BJ (cell line): ENCODE results near the gene IQGAP1. TPM values are rescaled to one million over a fixed set of nuclear protein-coding genes. Genes with fewer than 3 reads are reported as not detected.

ENCODE experiments used
- CTCF ChIA-PET: fragments of 350-600 bp; formaldehyde crosslinking; extraction: SDS; loops from one replicate; lab custom pipeline; 2021; ENCODE audit warnings: antibody characterized with exemption, inconsistent platforms; lab: Yijun Ruan, JAX
- POLR2A ChIA-PET: fragments of 300-600 bp; sonication (Branson Sonifier 250); formaldehyde crosslinking; extraction: SDS; loops from one replicate; lab custom pipeline; 2021; ENCODE audit warnings: antibody characterized with exemption; lab: Charles Lee
- DNase-seq: peaks from one replicate; pipeline ENCODE4 v3.0.0-alpha.2; 2011; ENCODE audit warnings: low read depth
- H3K27me3 ChIP-seq: 2 replicates; pipeline ENCODE4 v1.6.0; 2011; ENCODE audit warnings: low read length; ENCODE audit not compliant: control insufficient read depth, insufficient read depth
- H3K36me3 ChIP-seq: 2 replicates; pipeline ENCODE4 v1.5.1; 2011; ENCODE audit warnings: low read length; ENCODE audit not compliant: control insufficient read depth, insufficient read depth
- H3K4me3 ChIP-seq: 2 replicates; pipeline ENCODE4 v1.5.1; 2011; ENCODE audit warnings: low read depth, mild to moderate bottlenecking, control low read depth, low read length
- CTCF ChIP-seq: IDR thresholded peaks from 2 replicates; pipeline ENCODE4 v1.5.1; 2011; ENCODE audit warnings: low read depth, mild to moderate bottlenecking, control low read depth, inconsistent platforms, low read length, moderate library complexity; ENCODE audit not compliant: insufficient read depth
- polyA plus RNA-seq: library from polyadenylated mRNA; depleted of rRNA; stranded (reverse); fragments of >200 nt; gene quantifications from 2 replicates; pipeline ENCODE4 v1.2.3, GENCODE V29; 2011

IQGAP1 gene
- polyA plus RNA-seq, 1 experiment = 88.7 TPM

GRCh38 chr15:90382320-90382719 is 5.7 kb upstream of the IQGAP1 start:
- TF ChIP-seq CTCF = no peak
- no peak overlapping the region for H3K4me3 ChIP-seq
- POLR2A ChIA-PET = no interaction called here
- no peaks in the 10 kb centered on the region for H3K27me3 ChIP-seq
- CTCF ChIA-PET = interaction anchor here (0.6 to 1.9 kb wide), 5 partner anchors 9 to 231 kb away, joined by 3 to 8 read pairs (median 4); no protein-coding TSS in a partner anchor
- H3K36me3 ChIP-seq = no peaks in the 10 kb centered on the region
- no peak for DNase-seq

DNA sequence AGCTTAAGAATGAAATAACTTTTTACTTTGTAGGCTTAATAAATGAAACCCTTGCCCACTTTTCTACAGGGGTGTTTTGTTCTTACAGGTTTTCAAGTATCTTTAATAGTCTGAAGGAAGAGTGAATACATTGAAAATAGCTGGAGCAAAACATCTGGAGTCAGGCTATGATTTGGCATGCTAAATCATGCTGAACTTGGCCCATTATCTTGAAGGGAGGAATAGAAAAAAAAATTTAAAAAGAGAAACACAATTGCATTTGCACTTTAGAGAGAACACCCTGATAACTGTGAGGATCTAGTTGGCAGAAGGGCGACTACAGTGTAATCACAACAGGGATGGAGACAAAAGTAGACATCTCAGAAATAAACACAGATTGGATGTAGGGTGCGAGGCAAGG is 1.8 kb upstream of the IQGAP1 start:
- ChIA-PET CTCF (interaction anchor here (1.3 kb wide), 1 partner anchor 16 kb away, joined by 3 read pairs; no protein-coding TSS in a partner anchor), POLR2A (no interaction called here)
- Histone ChIP-seq H3K4me3 (no peak overlapping the region), H3K27me3 (no peaks in the 10 kb centered on the region), H3K36me3 (no peaks in the 10 kb centered on the region)
- no peak for TF ChIP-seq CTCF
- no peak for DNase-seq

DNA sequence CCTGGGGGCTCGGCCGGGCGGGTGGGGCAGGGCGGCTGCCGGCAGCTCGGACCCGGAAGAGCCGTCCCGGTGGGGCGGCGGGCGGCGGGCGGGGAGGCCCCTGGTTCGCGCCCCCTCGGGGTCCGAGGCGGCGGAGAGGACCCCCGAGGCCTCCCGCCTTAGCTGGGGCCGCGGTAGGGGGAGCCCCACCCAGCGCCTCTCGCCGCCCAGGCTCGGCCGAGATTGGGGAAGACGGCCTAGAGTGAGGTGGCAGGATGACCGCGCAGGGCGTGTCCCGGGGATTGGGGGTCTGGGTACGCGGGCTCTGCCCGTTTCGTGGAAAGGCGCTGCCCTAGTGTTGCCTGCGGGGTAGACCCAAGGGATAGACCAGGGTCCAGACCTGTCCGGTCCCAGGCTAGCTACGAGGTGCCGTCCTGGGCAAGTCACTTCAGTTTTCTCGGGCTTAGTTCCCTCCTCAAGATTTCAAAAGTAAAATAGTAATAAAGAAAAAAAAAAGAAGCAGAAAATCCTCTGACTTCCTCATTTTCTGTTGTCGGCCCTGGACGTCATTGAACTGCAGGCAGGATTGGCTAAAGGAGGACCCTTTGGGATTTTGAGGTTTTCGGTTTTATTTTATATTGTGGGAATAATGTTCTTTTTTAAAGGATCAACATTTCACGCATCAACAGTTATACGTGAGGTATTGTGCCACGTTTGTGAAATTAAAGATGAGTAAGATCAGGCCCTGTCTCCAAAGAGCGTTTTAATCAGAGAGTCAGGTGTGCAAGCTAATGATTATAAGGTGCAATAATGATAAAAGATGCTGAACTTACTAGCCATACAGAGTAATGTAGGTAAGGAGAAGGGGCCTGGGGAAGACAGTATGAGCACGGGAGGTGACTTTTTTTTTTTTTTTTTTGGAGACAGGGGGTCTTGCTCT is 679 bp downstream of the IQGAP1 start:
- TF ChIP-seq CTCF = 0 out of 2 replicates have a peak, but pooled peaks have one; percentile 4
- H3K36me3 ChIP-seq = no peaks in the 10 kb centered on the region
- H3K27me3 ChIP-seq = no peaks in the 10 kb centered on the region
- DNase-seq = no peak
- H3K4me3 ChIP-seq = peak overlapping the region; percentile 87
- CTCF ChIA-PET = interaction anchor here (0.6 to 1.8 kb wide), 2 partner anchors 69 to 78 kb away, joined by 3 to 9 read pairs; no protein-coding TSS in a partner anchor
- POLR2A ChIA-PET = interaction anchor here (0.6 to 1.3 kb wide), 6 partner anchors 10 to 171 kb away, joined by 3 to 16 read pairs (median 4); no protein-coding TSS in a partner anchor

DNA sequence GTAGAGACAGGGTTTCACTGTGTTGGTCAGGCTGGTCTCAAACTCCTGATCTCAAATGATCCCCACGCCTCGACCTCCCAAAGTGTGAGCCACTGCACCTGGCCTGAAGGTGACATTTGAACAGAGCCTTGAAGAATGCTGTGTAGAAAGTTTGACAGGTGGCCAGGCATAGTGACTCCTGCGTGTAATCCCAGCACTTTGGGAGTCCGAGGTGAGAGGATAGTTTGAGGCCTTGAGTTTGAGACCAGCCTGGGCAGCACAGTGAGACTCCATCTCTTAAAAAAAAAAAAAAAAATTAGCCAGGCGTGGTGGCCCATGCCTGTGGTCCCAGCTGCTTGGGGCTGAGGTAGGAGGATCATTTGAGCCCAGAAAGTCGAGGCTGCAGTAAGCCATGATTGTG is 1.5 kb downstream of the IQGAP1 start:
- POLR2A ChIA-PET = interaction anchor here (0.6 kb wide), 1 partner anchor 24 kb away, joined by 7 read pairs; no protein-coding TSS in a partner anchor
- DNase-seq = no peak
- Histone ChIP-seq H3K27me3 (no peaks in the 10 kb centered on the region), H3K36me3 (no peaks in the 10 kb centered on the region), H3K4me3 (peak overlapping the region; percentile 87)
- CTCF ChIA-PET = interaction anchor here (1.8 kb wide), 1 partner anchor 69 kb away, joined by 9 read pairs; no protein-coding TSS in a partner anchor
- no peak for TF ChIP-seq CTCF

DNA sequence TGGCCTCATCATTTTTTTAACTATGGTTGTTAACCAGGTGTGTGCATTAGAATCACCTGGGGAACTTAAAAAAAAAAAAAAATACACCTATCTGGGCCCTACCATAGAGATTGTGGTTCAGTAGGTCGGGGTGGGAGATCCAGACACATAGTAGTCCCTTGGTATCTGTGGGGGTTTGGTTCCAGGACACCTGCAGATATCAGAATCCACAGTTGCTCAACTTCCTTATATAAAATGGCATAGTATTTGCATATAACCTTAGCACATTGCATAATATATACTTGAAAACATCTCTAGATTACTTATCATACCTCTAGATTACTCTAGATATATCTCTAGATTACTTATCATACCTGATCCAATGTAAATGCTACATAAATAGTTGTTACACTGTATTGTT is 5.0 kb downstream of the IQGAP1 start:
- POLR2A ChIA-PET = no interaction called here
- DNase-seq = no peak
- no peaks in the 10 kb centered on the region for H3K36me3 ChIP-seq
- TF ChIP-seq CTCF = no peak
- no peak overlapping the region for H3K4me3 ChIP-seq
- CTCF ChIA-PET = no interaction called here
- no peaks in the 10 kb centered on the region for H3K27me3 ChIP-seq
